Fibroblast of lung (primary cell): ENCODE results near the gene GAPVD1.

Experiments
- EZH2 ChIP-seq: IDR thresholded peaks from 2 replicates; pipeline ENCODE4 v1.5.1; 2012; ENCODE audit warnings: low read length, control low read depth, mild to moderate bottlenecking; ENCODE audit errors: missing control alignments
- TF ChIP-seq, protein P1 (sequence below), 2 donors: IDR thresholded peaks in 1 of 2; conservative IDR thresholded peaks in 1 of 2; 1 replicate in 1 of 2; 2 replicates in 1 of 2; pipeline ENCODE4 v1.5.1; 2011 to 2012; ENCODE audit warnings: low read length in 2 of 2, control low read depth in 1 of 2, inconsistent platforms in 1 of 2, low read depth in 1 of 2, mild to moderate bottlenecking in 1 of 2

DNA sequence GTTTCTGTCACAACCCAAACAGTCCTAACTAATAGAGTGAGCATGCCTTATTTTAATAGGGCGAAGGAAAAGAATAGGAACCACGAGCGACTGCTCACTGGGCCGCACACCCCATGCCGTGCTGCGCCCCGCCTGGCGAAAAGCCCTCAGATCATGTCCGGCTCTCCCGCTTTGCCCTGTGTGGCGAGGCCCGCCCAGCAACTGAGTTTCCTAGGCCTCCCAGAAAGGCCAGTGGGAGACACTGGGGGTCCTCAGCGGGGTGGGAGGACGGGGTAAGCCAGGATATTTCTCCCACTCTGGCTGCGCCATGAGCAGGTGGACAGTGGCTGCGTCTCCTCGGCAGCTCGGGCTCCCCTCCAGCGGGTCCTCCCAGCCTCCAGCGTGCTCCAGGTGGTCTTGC, 138.0 kb downstream of the GAPVD1 start:
- TF ChIP-seq, protein P1, sequence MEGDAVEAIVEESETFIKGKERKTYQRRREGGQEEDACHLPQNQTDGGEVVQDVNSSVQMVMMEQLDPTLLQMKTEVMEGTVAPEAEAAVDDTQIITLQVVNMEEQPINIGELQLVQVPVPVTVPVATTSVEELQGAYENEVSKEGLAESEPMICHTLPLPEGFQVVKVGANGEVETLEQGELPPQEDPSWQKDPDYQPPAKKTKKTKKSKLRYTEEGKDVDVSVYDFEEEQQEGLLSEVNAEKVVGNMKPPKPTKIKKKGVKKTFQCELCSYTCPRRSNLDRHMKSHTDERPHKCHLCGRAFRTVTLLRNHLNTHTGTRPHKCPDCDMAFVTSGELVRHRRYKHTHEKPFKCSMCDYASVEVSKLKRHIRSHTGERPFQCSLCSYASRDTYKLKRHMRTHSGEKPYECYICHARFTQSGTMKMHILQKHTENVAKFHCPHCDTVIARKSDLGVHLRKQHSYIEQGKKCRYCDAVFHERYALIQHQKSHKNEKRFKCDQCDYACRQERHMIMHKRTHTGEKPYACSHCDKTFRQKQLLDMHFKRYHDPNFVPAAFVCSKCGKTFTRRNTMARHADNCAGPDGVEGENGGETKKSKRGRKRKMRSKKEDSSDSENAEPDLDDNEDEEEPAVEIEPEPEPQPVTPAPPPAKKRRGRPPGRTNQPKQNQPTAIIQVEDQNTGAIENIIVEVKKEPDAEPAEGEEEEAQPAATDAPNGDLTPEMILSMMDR (conservative IDR thresholded peaks at IDR 0.05 in 1 of 2, IDR thresholded peaks at IDR 0.05 in 1 of 2; ENCODE audit: low read depth in 1 of 2, low read length in 2 of 2), result no peak
- no peak for TF ChIP-seq EZH2
